ENCODE results near the gene ZNF490.

DNA sequence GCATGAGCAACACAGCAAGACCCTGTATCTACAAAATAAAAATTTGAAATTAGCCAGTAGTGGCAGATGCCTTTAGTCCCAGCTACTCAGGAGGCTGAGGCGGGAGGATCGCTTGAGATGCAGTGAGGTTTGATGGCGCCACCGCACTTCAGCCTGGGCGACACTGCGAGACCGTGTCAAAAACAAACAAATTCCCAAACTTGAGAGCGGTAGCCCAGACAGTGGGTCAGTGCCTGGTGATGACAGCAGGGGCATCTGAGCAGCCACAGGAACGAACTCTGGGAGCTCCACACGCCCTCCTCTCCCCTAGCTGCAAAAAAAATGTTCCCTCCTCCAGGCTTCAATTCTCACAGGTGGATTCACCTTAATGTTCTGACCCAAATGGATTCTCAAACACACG is 14.1 kb downstream of the ZNF490 start:
- TF ChIP-seq, protein P1, sequence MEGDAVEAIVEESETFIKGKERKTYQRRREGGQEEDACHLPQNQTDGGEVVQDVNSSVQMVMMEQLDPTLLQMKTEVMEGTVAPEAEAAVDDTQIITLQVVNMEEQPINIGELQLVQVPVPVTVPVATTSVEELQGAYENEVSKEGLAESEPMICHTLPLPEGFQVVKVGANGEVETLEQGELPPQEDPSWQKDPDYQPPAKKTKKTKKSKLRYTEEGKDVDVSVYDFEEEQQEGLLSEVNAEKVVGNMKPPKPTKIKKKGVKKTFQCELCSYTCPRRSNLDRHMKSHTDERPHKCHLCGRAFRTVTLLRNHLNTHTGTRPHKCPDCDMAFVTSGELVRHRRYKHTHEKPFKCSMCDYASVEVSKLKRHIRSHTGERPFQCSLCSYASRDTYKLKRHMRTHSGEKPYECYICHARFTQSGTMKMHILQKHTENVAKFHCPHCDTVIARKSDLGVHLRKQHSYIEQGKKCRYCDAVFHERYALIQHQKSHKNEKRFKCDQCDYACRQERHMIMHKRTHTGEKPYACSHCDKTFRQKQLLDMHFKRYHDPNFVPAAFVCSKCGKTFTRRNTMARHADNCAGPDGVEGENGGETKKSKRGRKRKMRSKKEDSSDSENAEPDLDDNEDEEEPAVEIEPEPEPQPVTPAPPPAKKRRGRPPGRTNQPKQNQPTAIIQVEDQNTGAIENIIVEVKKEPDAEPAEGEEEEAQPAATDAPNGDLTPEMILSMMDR (IDR thresholded peaks at IDR 0.05) = no peak
- TF ChIP-seq POLR2A (IDR thresholded peaks at IDR 0.05) = no peak

All from ovary (tissue), 3 donors.